Kidney epithelial cell (primary cell): Measurements from ENCODE around the gene BRF1. TPM values are rescaled to one million over a fixed set of nuclear protein-coding genes. Genes with fewer than 3 reads are reported as not detected.

Experiments used
- DNase-seq: peaks from one replicate; pipeline ENCODE4 v3.0.0-alpha.2; 2010; ENCODE audit warnings: low read depth
- H3K27me3 ChIP-seq: 2 replicates; pipeline ENCODE4 v1.6.0; 2011; ENCODE audit warnings: low read length; ENCODE audit not compliant: control insufficient read depth, insufficient read depth
- H3K36me3 ChIP-seq: 2 replicates; pipeline ENCODE4 v1.5.1; 2011; ENCODE audit warnings: low read length; ENCODE audit not compliant: control insufficient read depth, insufficient read depth
- H3K4me3 ChIP-seq: 2 replicates; pipeline ENCODE4 v1.5.1; 2011; ENCODE audit warnings: low read depth, mild to moderate bottlenecking, control low read depth, low read length
- CTCF ChIP-seq: IDR thresholded peaks from 2 replicates; pipeline ENCODE4 v1.5.1; 2011; ENCODE audit warnings: mild to moderate bottlenecking, moderate library complexity, low read length, control low read depth, inconsistent platforms; ENCODE audit not compliant: insufficient read depth, poor library complexity, severe bottlenecking
- total RNA-seq: library from RNA; depleted of rRNA; stranded (reverse); fragments of >200 nt; gene quantifications from 2 replicates; pipeline ENCODE4 v1.2.3, GENCODE V29; 2015

Gene BRF1
- total RNA-seq, 1 donor from 2014 or later, result 48.4 TPM

- TF ChIP-seq CTCF, result no peak
- DNase-seq, result no peak
- peaks cover 34% of the 10 kb centered on the region for H3K27me3 ChIP-seq
These were observed 129.7 kb downstream of the BRF1 start for GRCh38 chr14:105171004-105171673.

GRCh38 chr14:105169776-105170655, 130.8 kb downstream of the BRF1 start:
- Histone ChIP-seq H3K4me3 (no peak overlapping the region), H3K27me3 (peaks cover 38% of the 10 kb centered on the region), H3K36me3 (no peaks in the 10 kb centered on the region)
- TF ChIP-seq CTCF, result no peak
- DNase-seq, result no peak

More at GRCh38 chr14:105171004-105171673, 129.7 kb downstream of the BRF1 start:
- H3K36me3 ChIP-seq, result no peaks in the 10 kb centered on the region
- no peak overlapping the region for H3K4me3 ChIP-seq

- no peak for DNase-seq
- TF ChIP-seq CTCF, result peak; percentile 42
- peaks cover 38% of the 10 kb centered on the region for H3K27me3 ChIP-seq
- no peaks in the 10 kb centered on the region for H3K36me3 ChIP-seq
- no peak overlapping the region for H3K4me3 ChIP-seq
These were observed 131.8 kb downstream of the BRF1 start for GRCh38 chr14:105168979-105169507.

- H3K27me3 ChIP-seq, result peaks cover 38% of the 10 kb centered on the region
- no peak for DNase-seq
- peak within 1 kb of the TSS; percentile 30 for H3K4me3 ChIP-seq
- no peaks in the 10 kb centered on the region for H3K36me3 ChIP-seq
- TF ChIP-seq CTCF, result no peak
These were observed 132.3 kb downstream of the BRF1 start, which contains the start of gene JAG2 for GRCh38 chr14:105168496-105168978. JAG2 (minus strand) TSS chr14:105168776; CDS start chr14:105168420, 356 bp downstream.

GRCh38 chr14:105168093-105168420, 132.7 kb downstream of the BRF1 start:
- Histone ChIP-seq H3K4me3 (peak overlapping the region; percentile 30), H3K36me3 (no peaks in the 10 kb centered on the region), H3K27me3 (peaks cover 38% of the 10 kb centered on the region)
- no peak for DNase-seq
- no peak for TF ChIP-seq CTCF
